H1 (cell line): ENCODE measurements around the gene NFIA.

ENCODE experiments used
- CBX5 ChIP-seq: fragments of 300-800, 300-1000 bp; sonication (generic); IDR thresholded peaks from 2 replicates; pipeline ENCODE4 v1.7.1; 2016; ENCODE audit warnings: antibody characterized with exemption, low read length, low read depth
- CTCF ChIP-seq, 3 experiments: IDR thresholded peaks; 1 replicate in 2 of 3; 2 replicates in 1 of 3; pipeline versions ENCODE4 v1.5.1 to v1.6.1; 2011; ENCODE audit warnings: low read length in 3 of 3, mild to moderate bottlenecking in 3 of 3, inconsistent platforms in 2 of 3, low read depth in 1 of 3, moderate library complexity in 1 of 3; ENCODE audit not compliant: insufficient read depth in 1 of 3; ENCODE audit errors: control extremely low read depth in 1 of 3
- EGR1 ChIP-seq: IDR thresholded peaks from 2 replicates; pipeline ENCODE4 v1.6.1; 2011; ENCODE audit warnings: low read depth, low read length, borderline replicate concordance
- EP300 ChIP-seq, 2 experiments: IDR thresholded peaks; 1 replicate in 1 of 2; 2 replicates in 1 of 2; pipeline ENCODE4 v1.6.1; 2011 to 2012; ENCODE audit warnings: low read depth in 2 of 2, low read length in 2 of 2, mild to moderate bottlenecking in 2 of 2, borderline replicate concordance in 1 of 2, inconsistent platforms in 1 of 2, moderate library complexity in 1 of 2
- EZH2 ChIP-seq: fragments of 200-600 bp; sonication (generic); IDR thresholded peaks from 2 replicates; pipeline ENCODE4 v1.7.1; 2012; ENCODE audit warnings: low read depth, mild to moderate bottlenecking, moderate library complexity, low read length, inconsistent platforms; ENCODE audit not compliant: severe bottlenecking
- MAX ChIP-seq: IDR thresholded peaks from 2 replicates; pipeline ENCODE4 v1.6.1; 2012; ENCODE audit warnings: inconsistent platforms
- POLR2A ChIP-seq, 2 experiments: IDR thresholded peaks; 1 replicate in 1 of 2; 2 replicates in 1 of 2; pipeline ENCODE4 v1.6.1; 2011; ENCODE audit warnings: low read depth in 2 of 2, low read length in 2 of 2, mild to moderate bottlenecking in 2 of 2; ENCODE audit errors: control extremely low read depth in 1 of 2
- POLR2AphosphoS5 ChIP-seq: IDR thresholded peaks from 2 replicates; pipeline ENCODE4 v1.6.1; 2011; ENCODE audit warnings: low read depth, low read length
- RAD21 ChIP-seq, 2 experiments: IDR thresholded peaks in 1 of 2; conservative IDR thresholded peaks in 1 of 2; 2 replicates each; pipeline ENCODE4 v1.6.1; 2011; ENCODE audit warnings: low read depth in 2 of 2, low read length in 2 of 2, improper control_type of control experiment in 1 of 2, inconsistent platforms in 1 of 2, mild to moderate bottlenecking in 1 of 2, moderate library complexity in 1 of 2
- TF ChIP-seq, protein P1 (sequence below): IDR thresholded peaks from 2 replicates; pipeline ENCODE4 v1.6.1; 2011; ENCODE audit warnings: low read length, improper control_type of control experiment

DNA sequence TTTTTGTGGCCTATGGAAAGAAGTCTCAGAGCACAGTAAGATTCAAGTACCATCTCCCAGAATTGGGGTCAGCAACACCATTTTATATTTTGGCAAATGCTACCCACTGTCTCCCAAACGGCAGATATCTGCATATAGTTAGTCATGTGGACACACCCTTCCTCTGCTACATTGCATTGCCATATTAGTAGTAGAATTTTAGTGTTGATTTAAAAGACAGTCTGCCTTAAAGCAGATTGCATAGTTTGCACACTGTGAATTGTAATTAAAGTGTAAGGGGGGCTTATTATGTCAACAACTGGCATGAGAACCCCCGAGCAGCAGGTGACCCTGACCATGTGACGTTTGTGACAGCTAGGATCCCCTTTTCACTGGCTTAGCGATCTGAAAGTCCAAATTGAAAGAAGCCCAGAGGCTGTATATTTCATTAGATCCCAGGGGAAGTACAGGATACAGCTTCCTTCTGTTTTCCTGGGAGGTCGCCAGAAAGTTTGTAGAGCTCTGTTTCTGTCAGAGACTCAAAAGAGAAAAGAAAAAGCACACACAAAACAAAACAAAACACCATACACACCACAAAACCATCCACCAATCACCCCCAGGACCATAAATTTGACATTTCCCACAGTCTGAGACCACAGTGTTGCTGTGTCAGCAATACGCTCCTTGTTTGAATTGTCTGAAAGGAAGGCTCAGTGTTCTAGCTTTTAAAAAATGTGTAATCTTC is 172.4 kb downstream of the NFIA start:
- TF ChIP-seq EZH2 (no peak), MAX (no peak), POLR2AphosphoS5 (no peak), EGR1 (no peak), CTCF (IDR thresholded peaks at IDR 0.05; ENCODE audit: control extremely low read depth in 1 of 3, insufficient read depth in 1 of 3, low read depth in 1 of 3, low read length in 3 of 3) (no peak), RAD21 (IDR thresholded peaks at IDR 0.05 in 1 of 2, conservative IDR thresholded peaks at IDR 0.05 in 1 of 2; ENCODE audit: low read depth in 2 of 2, low read length in 2 of 2) (no peak), EP300 (IDR thresholded peaks at IDR 0.05; ENCODE audit: borderline replicate concordance in 1 of 2, low read depth in 2 of 2, low read length in 2 of 2) (no peak), CBX5 (no peak), POLR2A (IDR thresholded peaks at IDR 0.05; ENCODE audit: control extremely low read depth in 1 of 2, low read depth in 2 of 2, low read length in 2 of 2) (no peak)
- TF ChIP-seq, protein P1, sequence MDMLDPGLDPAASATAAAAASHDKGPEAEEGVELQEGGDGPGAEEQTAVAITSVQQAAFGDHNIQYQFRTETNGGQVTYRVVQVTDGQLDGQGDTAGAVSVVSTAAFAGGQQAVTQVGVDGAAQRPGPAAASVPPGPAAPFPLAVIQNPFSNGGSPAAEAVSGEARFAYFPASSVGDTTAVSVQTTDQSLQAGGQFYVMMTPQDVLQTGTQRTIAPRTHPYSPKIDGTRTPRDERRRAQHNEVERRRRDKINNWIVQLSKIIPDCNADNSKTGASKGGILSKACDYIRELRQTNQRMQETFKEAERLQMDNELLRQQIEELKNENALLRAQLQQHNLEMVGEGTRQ = no peak
